Measurements from ENCODE around the gene CYBB. TPM values are rescaled to one million over a fixed set of nuclear protein-coding genes. Genes with fewer than 3 reads are reported as not detected.

Gene CYBB
- total and polyA plus RNA-seq, 2 donors from 2014 or later, result 3.5 to 43.7 TPM

DNA sequence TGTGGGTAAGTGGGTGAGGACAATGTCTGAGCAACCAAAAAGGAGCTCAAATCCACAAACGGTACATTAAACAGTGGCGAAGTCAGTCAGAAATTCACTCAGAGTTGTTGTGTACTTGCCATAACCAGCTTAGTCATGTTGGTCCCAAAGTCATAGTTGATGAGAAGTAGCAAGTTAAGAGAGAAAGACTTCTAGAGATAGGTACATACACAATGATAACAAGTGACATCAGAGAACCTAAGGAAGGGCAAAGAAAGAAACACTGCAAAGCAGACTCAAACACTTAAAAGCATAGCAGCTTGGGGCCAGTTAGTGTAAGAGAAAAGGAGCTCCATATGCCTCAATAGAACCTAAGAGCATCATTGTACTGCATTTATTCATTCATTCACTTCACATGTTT is 37.3 kb downstream of the CYBB start:
- no peak overlapping the region for H3K27ac ChIP-seq (ENCODE audit: low read depth in 2 of 2, low read length in 2 of 2)
- TF ChIP-seq, protein P1, sequence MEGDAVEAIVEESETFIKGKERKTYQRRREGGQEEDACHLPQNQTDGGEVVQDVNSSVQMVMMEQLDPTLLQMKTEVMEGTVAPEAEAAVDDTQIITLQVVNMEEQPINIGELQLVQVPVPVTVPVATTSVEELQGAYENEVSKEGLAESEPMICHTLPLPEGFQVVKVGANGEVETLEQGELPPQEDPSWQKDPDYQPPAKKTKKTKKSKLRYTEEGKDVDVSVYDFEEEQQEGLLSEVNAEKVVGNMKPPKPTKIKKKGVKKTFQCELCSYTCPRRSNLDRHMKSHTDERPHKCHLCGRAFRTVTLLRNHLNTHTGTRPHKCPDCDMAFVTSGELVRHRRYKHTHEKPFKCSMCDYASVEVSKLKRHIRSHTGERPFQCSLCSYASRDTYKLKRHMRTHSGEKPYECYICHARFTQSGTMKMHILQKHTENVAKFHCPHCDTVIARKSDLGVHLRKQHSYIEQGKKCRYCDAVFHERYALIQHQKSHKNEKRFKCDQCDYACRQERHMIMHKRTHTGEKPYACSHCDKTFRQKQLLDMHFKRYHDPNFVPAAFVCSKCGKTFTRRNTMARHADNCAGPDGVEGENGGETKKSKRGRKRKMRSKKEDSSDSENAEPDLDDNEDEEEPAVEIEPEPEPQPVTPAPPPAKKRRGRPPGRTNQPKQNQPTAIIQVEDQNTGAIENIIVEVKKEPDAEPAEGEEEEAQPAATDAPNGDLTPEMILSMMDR (IDR thresholded peaks at IDR 0.05; ENCODE audit: borderline replicate concordance, extremely low read depth, insufficient read depth), result no peak
- H3K4me1 ChIP-seq (ENCODE audit: control insufficient read depth in 2 of 3, insufficient read depth in 2 of 3, low read depth in 1 of 3, low read length in 3 of 3), result no peaks in the 10 kb centered on the region
- FAIRE-seq (no peak), DNase-seq (no peak)
- intact Hi-C loops (cut with DNase I), result loop anchor here (10.0 kb wide), 1 partner anchor 62 kb away; no protein-coding TSS in a partner anchor
- no peak overlapping the region for H3K4me3 ChIP-seq (ENCODE audit: low read length in 3 of 3)
- no peak overlapping the region for H3K9ac ChIP-seq (ENCODE audit: low read length in 3 of 3)
- no peaks in the 10 kb centered on the region for H3K36me3 ChIP-seq (ENCODE audit: control insufficient read depth in 2 of 3, insufficient read depth in 3 of 3, low read length in 3 of 3)
- H3K9me3 ChIP-seq (ENCODE audit: control insufficient read depth in 2 of 3, insufficient read depth in 1 of 3, low read length in 3 of 3), result no peaks in the 10 kb centered on the region
- peaks cover 7% of the 10 kb centered on the region for H3K27me3 ChIP-seq (ENCODE audit: control insufficient read depth, insufficient read depth, low read length)

DNA sequence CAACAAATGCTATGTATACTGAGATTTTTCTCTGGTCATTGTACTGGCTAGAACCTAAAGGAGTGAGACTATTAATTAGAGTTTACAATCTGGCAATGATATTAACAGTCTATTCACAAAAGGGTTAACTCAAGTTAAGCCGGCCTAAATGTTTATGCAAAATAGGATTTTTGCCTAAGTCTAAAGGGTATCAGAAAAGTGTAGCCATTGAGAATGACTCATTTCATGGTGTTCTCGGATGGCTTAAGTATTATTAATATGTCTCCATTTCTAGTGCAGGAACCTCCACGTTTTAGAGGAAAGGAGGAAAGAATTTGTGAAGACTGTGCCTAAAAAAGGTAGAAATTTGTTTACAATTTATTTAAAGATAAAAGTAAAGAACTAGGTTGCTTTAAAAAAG is 37.7 kb downstream of the CYBB start:
- TF ChIP-seq, protein P1 (IDR thresholded peaks at IDR 0.05; ENCODE audit: borderline replicate concordance, extremely low read depth, insufficient read depth), result no peak
- no peak overlapping the region for H3K9ac ChIP-seq (ENCODE audit: low read length in 3 of 3)
- no peak for FAIRE-seq
- no peaks in the 10 kb centered on the region for H3K4me1 ChIP-seq (ENCODE audit: control insufficient read depth in 2 of 3, insufficient read depth in 2 of 3, low read depth in 1 of 3, low read length in 3 of 3)
- H3K27ac ChIP-seq (ENCODE audit: low read depth in 2 of 2, low read length in 2 of 2), result no peak overlapping the region
- H3K4me3 ChIP-seq (ENCODE audit: low read length in 3 of 3), result no peak overlapping the region
- intact Hi-C loops (cut with DNase I), result loop anchor here (10.0 kb wide), 1 partner anchor 63 kb away; no protein-coding TSS in a partner anchor
- DNase-seq, result no peak
- H3K27me3 ChIP-seq (ENCODE audit: control insufficient read depth, insufficient read depth, low read length), result peaks cover 7% of the 10 kb centered on the region
- H3K9me3 ChIP-seq (ENCODE audit: control insufficient read depth in 2 of 3, insufficient read depth in 1 of 3, low read length in 3 of 3), result no peaks in the 10 kb centered on the region
- H3K36me3 ChIP-seq (ENCODE audit: control insufficient read depth in 2 of 3, insufficient read depth in 3 of 3, low read length in 3 of 3), result no peaks in the 10 kb centered on the region

DNA sequence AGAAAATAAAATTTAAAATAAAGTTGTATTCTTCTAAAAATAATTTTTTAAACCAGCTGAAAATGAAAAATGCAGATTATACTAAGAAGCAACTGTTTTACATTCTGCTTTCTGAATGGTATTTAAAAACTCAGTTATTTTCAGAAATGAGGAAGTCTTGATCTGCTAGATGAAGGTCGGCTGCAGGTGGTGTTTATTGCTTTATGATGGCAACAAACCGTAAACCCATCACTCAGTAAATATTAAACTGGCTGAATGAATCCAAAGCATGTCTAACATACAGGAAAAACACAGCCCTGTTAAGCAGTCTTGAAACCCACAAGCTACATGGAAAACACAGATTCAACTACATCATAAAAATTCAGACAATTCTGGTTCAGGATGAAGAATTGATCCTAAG is 38.2 kb downstream of the CYBB start:
- intact Hi-C loops (cut with DNase I), result loop anchor here (10.0 kb wide), 1 partner anchor 63 kb away; no protein-coding TSS in a partner anchor
- no peak for DNase-seq
- Histone ChIP-seq H3K4me1 (ENCODE audit: control insufficient read depth in 2 of 3, insufficient read depth in 2 of 3, low read depth in 1 of 3, low read length in 3 of 3) (no peaks in the 10 kb centered on the region), H3K27ac (ENCODE audit: low read depth in 2 of 2, low read length in 2 of 2) (no peak overlapping the region), H3K36me3 (ENCODE audit: control insufficient read depth in 2 of 3, insufficient read depth in 3 of 3, low read length in 3 of 3) (no peaks in the 10 kb centered on the region), H3K27me3 (ENCODE audit: control insufficient read depth, insufficient read depth, low read length) (peaks cover 7% of the 10 kb centered on the region), H3K9ac (ENCODE audit: low read length in 3 of 3) (no peak overlapping the region), H3K9me3 (ENCODE audit: control insufficient read depth in 2 of 3, insufficient read depth in 1 of 3, low read length in 3 of 3) (no peaks in the 10 kb centered on the region), H3K4me3 (ENCODE audit: low read length in 3 of 3) (no peak overlapping the region)
- TF ChIP-seq, protein P1 (IDR thresholded peaks at IDR 0.05; ENCODE audit: borderline replicate concordance, extremely low read depth, insufficient read depth), result no peak
- FAIRE-seq, result peak; percentile 76

DNA sequence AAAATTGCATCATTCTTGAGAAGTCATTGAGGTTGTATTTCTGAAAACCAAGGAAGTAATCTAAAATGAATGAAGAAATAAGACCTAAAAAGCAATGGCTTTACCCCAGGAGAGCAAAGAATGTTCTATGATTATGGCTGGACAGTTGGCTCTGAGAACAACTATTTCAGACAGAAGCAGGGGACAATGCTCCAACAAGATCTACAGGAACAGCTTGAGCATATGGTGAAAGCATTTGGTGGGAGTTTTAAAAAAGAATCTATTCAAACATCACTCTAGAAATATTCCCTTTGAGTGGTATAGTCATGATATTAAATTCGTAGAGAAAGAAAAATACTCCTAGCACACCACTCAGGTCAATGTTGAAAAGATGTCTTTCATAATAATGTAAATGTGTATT is 40.8 kb downstream of the CYBB start:
- H3K27ac ChIP-seq (ENCODE audit: low read depth in 2 of 2, low read length in 2 of 2), result no peak overlapping the region
- intact Hi-C loops (cut with DNase I), result no loop called here
- TF ChIP-seq, protein P1 (IDR thresholded peaks at IDR 0.05; ENCODE audit: borderline replicate concordance, extremely low read depth, insufficient read depth), result no peak
- peaks cover 7% of the 10 kb centered on the region for H3K27me3 ChIP-seq (ENCODE audit: control insufficient read depth, insufficient read depth, low read length)
- no peak overlapping the region for H3K9ac ChIP-seq (ENCODE audit: low read length in 3 of 3)
- H3K4me3 ChIP-seq (ENCODE audit: low read length in 3 of 3), result no peak overlapping the region
- H3K36me3 ChIP-seq (ENCODE audit: control insufficient read depth in 2 of 3, insufficient read depth in 3 of 3, low read length in 3 of 3), result no peaks in the 10 kb centered on the region
- no peaks in the 10 kb centered on the region for H3K4me1 ChIP-seq (ENCODE audit: control insufficient read depth in 2 of 3, insufficient read depth in 2 of 3, low read depth in 1 of 3, low read length in 3 of 3)
- no peak for DNase-seq
- FAIRE-seq, result no peak
- no peaks in the 10 kb centered on the region for H3K9me3 ChIP-seq (ENCODE audit: control insufficient read depth in 2 of 3, insufficient read depth in 1 of 3, low read length in 3 of 3)

All from kidney (tissue), 14 donors.